Body of pancreas (tissue), 4 donors: Measurements from ENCODE around the gene HOMEZ. TPM values are rescaled to one million over a fixed set of nuclear protein-coding genes. Genes with fewer than 3 reads are reported as not detected.
"Not testable (repeated sequence)": the region's sequence is repeated elsewhere in the genome, so short reads cannot be mapped to it uniquely, and the experiment has no call there.

Source experiments
- ATAC-seq: fragments of 150-250 bp; one replicate; pipeline ENCODE4 v1.9.1; 2016
- DNase-seq, 4 donors: peaks; one replicate each; pipeline ENCODE4 v3.0.0-alpha.2; 2019
- H3K27ac ChIP-seq, 4 donors: fragments of 200-600 bp; sonication (generic); 1 replicate in 3 of 4; 2 replicates in 1 of 4; pipeline versions ENCODE4 v1.5.1 to v1.6.1; 2016 to 2019; ENCODE audit warnings: mild to moderate bottlenecking in 1 of 4, mixed read lengths in 1 of 4, moderate library complexity in 1 of 4
- H3K27me3 ChIP-seq, 2 donors: fragments of 200-600 bp; sonication (generic); one replicate each; pipeline ENCODE4 v1.6.0; 2016; ENCODE audit warnings: mild to moderate bottlenecking in 1 of 2
- H3K36me3 ChIP-seq, 2 donors: fragments of 200-600 bp; sonication (generic); replicated peaks in 1 of 2; 2 replicates each; pipeline ENCODE4 v1.5.1; 2016; ENCODE audit warnings: low read depth in 2 of 2; ENCODE audit not compliant: insufficient read depth in 1 of 2
- H3K4me1 ChIP-seq: fragments of 200-600 bp; sonication (generic); one replicate; pipeline ENCODE4 v1.6.0; 2016
- H3K4me3 ChIP-seq, 2 donors: fragments of 200-600 bp; sonication (generic); 1 replicate in 1 of 2; 2 replicates in 1 of 2; pipeline ENCODE4 v1.5.1; 2016 to 2019
- H3K9me3 ChIP-seq, 3 donors: fragments of 200-600 bp; sonication (generic); 1 replicate in 2 of 3; 2 replicates in 1 of 3; pipeline ENCODE4 v1.5.1; 2016
- POLR2A ChIP-seq, 3 donors: fragments of 450-650 bp; IDR thresholded peaks; one replicate each; pipeline ENCODE4 v1.6.1; 2016; ENCODE audit warnings: antibody characterized with exemption in 3 of 3, mild to moderate bottlenecking in 2 of 3
- WGBS, 2 donors: methylation state at CpG; one replicate each; pipeline ENCODE4 v1.1.5; 2017; 5-methylcytosine and 5-hydroxymethylcytosine counted together
- intact Hi-C: fragments of 100-400 bp; cut with DNase I; formaldehyde crosslinking; loops from one replicate; pipeline ENCODE4 v1.15.1; 2023
- total RNA-seq, 2 donors: library from RNA; depleted of rRNA; stranded (reverse); fragments of >200 nt; gene quantifications; one replicate each; pipeline ENCODE4 v1.1.0, GENCODE V29; 2016
- TF ChIP-seq, protein P1 (sequence below), 7 experiments: fragments of 450-650 bp in 4 of 7; fragments of 200-600 bp in 3 of 7; sonication (generic) in 3 of 7; IDR thresholded peaks; one replicate each; pipeline ENCODE4 v1.5.1; 2016 to 2019; ENCODE audit warnings: antibody characterized with exemption in 7 of 7

The HOMEZ gene
- total RNA-seq, 2 donors from 2014 or later: 4.9 to 8.6 TPM

DNA sequence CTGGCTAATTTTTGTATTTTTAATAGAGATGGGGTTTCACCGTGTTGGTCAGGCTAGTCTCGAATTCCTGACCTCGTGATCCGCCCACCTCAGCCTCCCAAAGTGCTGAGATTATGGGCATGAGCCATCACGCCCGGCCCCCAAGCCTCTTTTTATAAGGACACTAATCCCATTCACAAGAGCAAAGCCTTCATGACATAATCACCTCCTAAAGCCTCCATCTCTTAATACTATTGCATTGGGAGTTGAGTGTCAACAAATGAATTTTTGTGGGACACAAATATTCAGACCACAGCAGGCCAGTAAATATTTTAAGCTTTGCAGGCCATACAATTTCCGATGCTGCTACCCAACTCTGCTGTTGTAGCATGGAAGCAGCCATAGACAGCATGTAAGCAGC, 37.3 kb downstream of the HOMEZ start:
- DNase-seq (no peak), ATAC-seq (no peak)
- Histone ChIP-seq H3K4me1 (peaks cover 35% of the 10 kb centered on the region), H3K9me3 (no peaks in the 10 kb centered on the region), H3K4me3 (no peak overlapping the region), H3K36me3 (no peaks in the 10 kb centered on the region), H3K27ac (no peak overlapping the region), H3K27me3 (no peaks in the 10 kb centered on the region)
- WGBS, 2 donors: 91 to 97% methylated on average over 7 of the region's 7 CpGs
- TF ChIP-seq, protein P1, sequence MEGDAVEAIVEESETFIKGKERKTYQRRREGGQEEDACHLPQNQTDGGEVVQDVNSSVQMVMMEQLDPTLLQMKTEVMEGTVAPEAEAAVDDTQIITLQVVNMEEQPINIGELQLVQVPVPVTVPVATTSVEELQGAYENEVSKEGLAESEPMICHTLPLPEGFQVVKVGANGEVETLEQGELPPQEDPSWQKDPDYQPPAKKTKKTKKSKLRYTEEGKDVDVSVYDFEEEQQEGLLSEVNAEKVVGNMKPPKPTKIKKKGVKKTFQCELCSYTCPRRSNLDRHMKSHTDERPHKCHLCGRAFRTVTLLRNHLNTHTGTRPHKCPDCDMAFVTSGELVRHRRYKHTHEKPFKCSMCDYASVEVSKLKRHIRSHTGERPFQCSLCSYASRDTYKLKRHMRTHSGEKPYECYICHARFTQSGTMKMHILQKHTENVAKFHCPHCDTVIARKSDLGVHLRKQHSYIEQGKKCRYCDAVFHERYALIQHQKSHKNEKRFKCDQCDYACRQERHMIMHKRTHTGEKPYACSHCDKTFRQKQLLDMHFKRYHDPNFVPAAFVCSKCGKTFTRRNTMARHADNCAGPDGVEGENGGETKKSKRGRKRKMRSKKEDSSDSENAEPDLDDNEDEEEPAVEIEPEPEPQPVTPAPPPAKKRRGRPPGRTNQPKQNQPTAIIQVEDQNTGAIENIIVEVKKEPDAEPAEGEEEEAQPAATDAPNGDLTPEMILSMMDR (IDR thresholded peaks at IDR 0.05): no peak
- TF ChIP-seq POLR2A (IDR thresholded peaks at IDR 0.05): no peak
- intact Hi-C loops: no loop called here

DNA sequence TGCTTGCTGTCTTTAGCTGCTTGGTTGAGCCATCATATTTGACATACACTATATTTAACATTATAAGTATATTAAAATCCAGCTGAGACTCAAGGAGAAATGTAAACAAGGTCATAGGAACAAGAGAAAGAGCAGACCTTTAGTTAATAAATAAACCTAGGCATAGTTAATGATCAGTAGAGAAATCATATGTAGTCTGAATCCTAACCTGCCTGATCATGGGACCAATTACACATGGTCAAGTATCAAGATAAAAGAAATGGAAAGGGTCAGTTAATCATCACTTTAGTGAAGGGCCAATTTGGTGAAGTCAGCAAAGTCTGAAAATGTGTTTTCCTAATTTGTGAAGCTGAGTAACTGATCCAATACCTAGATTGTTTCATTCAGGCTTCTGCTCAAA, 40.6 kb downstream of the HOMEZ start:
- Histone ChIP-seq H3K27ac (peak overlapping the region in 3 of 4 donors; percentile 45 to 60 (median 56)), H3K36me3 (no peaks in the 10 kb centered on the region), H3K4me1 (peaks cover 33% of the 10 kb centered on the region), H3K27me3 (no peaks in the 10 kb centered on the region), H3K9me3 (no peaks in the 10 kb centered on the region), H3K4me3 (no peak overlapping the region)
- DNase-seq (no peak), ATAC-seq (peak; percentile 89)
- TF ChIP-seq, protein P1 (IDR thresholded peaks at IDR 0.05): no peak
- TF ChIP-seq POLR2A (IDR thresholded peaks at IDR 0.05): no peak
- intact Hi-C loops: no loop called here

DNA sequence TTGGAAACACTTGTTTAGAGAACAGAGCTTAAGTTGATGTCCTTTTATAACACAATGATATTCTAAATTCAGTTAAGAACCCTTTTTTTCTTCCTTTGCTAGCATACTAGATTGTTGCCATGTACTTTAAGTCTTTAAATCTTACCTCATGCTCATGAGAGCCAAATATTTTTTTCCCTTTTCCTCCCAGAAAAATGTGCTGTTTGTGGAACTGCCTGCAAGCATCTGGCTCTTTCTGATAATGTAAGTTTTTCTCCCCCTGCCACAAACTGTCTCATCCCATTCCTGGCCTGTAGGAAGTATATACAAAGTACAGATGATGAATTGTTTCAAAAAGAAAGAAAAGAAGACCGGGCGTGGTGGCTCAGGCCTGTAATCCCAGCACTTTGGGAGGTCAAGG, 42.9 kb downstream of the HOMEZ start:
- no peaks in the 10 kb centered on the region for H3K36me3 ChIP-seq
- H3K9me3 ChIP-seq: no peaks in the 10 kb centered on the region
- WGBS, 2 donors: 88 to 94% methylated on average over 2 of the region's 2 CpGs
- H3K27me3 ChIP-seq: no peaks in the 10 kb centered on the region
- H3K4me1 ChIP-seq: peaks cover 32% of the 10 kb centered on the region
- H3K27ac ChIP-seq: no peak overlapping the region
- TF ChIP-seq POLR2A (IDR thresholded peaks at IDR 0.05): no peak
- TF ChIP-seq, protein P1 (IDR thresholded peaks at IDR 0.05): no peak
- intact Hi-C loops: no loop called here
- no peak for DNase-seq
- ATAC-seq: no peak
- no peak overlapping the region for H3K4me3 ChIP-seq

DNA sequence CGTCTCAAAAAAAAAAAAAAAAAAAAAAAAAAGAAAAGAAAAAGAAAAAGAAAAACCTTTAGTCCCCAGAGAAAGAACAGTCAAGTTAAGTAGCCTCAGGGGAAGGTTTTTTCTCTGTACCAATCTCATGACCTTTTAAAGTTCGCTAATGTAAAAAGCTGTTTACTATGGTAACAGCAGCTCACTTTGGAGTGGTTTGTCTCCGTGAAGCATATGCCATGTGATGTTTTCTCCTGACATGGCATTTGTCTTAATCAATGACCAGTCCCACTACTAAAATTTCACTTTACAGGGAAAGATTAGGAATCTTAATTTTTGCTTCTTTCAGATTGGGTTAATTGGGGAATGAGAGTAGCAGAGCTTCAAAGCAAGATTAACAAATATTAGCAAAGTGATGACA, 43.9 kb downstream of the HOMEZ start:
- ATAC-seq (no peak), DNase-seq (no peak)
- 74 to 76% methylated on average over 2 to 3 of the region's 3 CpGs for WGBS, 2 donors
- no peak overlapping the region for H3K4me3 ChIP-seq
- intact Hi-C loops: no loop called here
- TF ChIP-seq, protein P1 (IDR thresholded peaks at IDR 0.05): no peak
- no peak for TF ChIP-seq POLR2A (IDR thresholded peaks at IDR 0.05)
- no peaks in the 10 kb centered on the region for H3K9me3 ChIP-seq
- peaks cover 35% of the 10 kb centered on the region for H3K4me1 ChIP-seq
- H3K36me3 ChIP-seq: no peaks in the 10 kb centered on the region
- H3K27ac ChIP-seq: no peak overlapping the region
- no peaks in the 10 kb centered on the region for H3K27me3 ChIP-seq

DNA sequence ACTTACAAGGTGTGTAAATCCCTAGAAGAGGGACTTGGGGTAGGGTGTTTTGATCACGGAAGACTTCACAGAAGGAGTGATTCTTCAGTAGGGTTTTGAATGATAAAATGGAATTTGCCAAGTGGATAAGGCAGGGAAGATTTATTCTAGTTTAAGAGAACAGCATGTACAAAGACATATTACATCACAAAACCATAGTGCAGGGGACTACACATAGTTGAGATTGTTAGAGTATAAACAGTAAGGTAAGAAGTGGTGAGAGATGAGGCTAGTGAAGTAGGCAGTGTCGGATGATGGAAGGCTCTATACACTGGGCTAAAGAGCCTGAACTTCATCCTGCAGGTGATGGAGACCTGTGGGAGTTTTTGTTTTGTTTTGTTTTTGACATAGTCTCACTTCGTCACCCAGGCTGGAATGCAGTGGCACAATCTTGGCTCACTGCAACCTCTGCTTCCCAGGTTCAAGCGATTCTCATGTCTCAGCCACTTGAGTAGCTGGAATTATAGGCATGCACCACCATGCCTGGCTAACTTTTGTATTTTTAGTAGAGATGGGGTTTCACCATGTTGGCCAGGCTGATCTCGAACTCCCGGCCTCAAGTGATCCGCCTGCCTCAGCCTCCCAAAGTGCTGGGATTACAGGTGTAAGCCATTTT, 44.7 kb downstream of the HOMEZ start:
- peaks cover 31% of the 10 kb centered on the region for H3K4me1 ChIP-seq
- WGBS, 2 donors: 89 to 91% methylated on average over 7 of the region's 7 CpGs
- DNase-seq, H3K36me3 ChIP-seq, ATAC-seq, H3K9me3 ChIP-seq, intact Hi-C loops, H3K27ac ChIP-seq, H3K4me3 ChIP-seq, H3K27me3 ChIP-seq: not testable (repeated sequence)
